ENCODE measurements around the gene RPF1. TPM values are rescaled to one million over a fixed set of nuclear protein-coding genes. Genes with fewer than 3 reads are reported as not detected.

RPF1 gene
- polyA plus RNA-seq, 1 experiment, result 17.1 TPM

- no peaks in the 10 kb centered on the region for H3K36me3 ChIP-seq (ENCODE audit: control insufficient read depth, insufficient read depth, low read length)
- no peaks in the 10 kb centered on the region for H3K27me3 ChIP-seq (ENCODE audit: control insufficient read depth, insufficient read depth, low read length)
- no peak for TF ChIP-seq CTCF (IDR thresholded peaks at IDR 0.05; ENCODE audit: insufficient read depth, low read depth, low read length)
- POLR2A ChIA-PET, result no interaction called here
- CTCF ChIA-PET, result no interaction called here
- H3K4me3 ChIP-seq (ENCODE audit: low read depth, low read length), result no peak overlapping the region
- no peak for DNase-seq (ENCODE audit: low read depth)
These were observed 28.2 kb upstream of the RPF1 start for GRCh38 chr1:84450910-84451309.

DNA sequence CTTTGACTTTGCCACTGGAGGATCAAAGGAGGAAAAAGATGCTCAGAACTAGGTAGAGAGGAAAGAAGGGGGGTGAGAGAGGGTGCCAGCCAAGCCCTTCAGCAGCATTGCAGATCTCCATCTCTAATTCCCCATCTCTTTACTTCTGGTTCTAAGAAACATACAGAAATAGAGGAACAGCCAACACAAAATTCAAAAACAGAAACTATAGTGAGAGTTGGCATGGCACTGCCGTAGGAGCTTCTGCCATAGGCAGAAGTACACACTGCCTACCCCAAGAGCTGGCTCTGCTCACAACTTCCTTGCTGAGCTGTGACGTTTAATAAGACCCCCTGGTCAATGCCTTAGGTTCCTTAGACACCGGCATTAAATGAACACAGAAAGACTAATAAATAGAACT lies 26.6 kb upstream of the RPF1 start:
- ChIA-PET CTCF (interaction anchor here (0.8 to 1.7 kb wide), 5 partner anchors 10 to 311 kb away, joined by 3 to 8 read pairs (median 3); no protein-coding TSS in a partner anchor), POLR2A (no interaction called here)
- H3K27me3 ChIP-seq (ENCODE audit: control insufficient read depth, insufficient read depth, low read length), result no peaks in the 10 kb centered on the region

DNA sequence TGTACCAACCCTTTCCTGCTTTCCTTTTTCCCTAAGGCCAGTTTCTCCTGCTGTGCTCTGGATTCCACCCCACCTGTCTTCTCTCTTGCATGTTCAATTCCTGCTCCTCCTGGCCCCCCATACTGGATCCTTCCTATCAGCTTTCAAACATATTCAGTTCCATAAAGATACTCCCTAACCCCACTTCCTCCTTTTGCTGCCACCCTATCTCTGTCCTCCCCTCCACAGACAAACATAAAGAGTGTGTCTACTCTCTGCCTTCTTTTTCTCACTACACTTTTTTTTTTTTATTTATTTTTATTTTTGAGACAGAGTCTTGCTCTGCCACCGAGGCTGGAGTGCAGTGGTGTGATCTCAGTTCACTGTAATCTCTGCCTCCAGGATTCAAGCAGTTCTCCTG lies 16.9 kb upstream of the RPF1 start:
- TF ChIP-seq CTCF (IDR thresholded peaks at IDR 0.05; ENCODE audit: insufficient read depth, low read depth, low read length), result no peak
- H3K4me3 ChIP-seq (ENCODE audit: low read depth, low read length), result no peak overlapping the region
- POLR2A ChIA-PET, result no interaction called here
- no peak for DNase-seq (ENCODE audit: low read depth)
- CTCF ChIA-PET, result interaction anchor here (1.3 kb wide), 1 partner anchor 8 kb away, joined by 3 read pairs; no protein-coding TSS in a partner anchor
- H3K36me3 ChIP-seq (ENCODE audit: control insufficient read depth, insufficient read depth, low read length), result no peaks in the 10 kb centered on the region
- H3K27me3 ChIP-seq (ENCODE audit: control insufficient read depth, insufficient read depth, low read length), result peaks cover 8% of the 10 kb centered on the region

More for the DNA sequence above, 26.6 kb upstream of the RPF1 start:
- DNase-seq (ENCODE audit: low read depth), result no peak
- H3K36me3 ChIP-seq (ENCODE audit: control insufficient read depth, insufficient read depth, low read length), result no peaks in the 10 kb centered on the region
- no peak overlapping the region for H3K4me3 ChIP-seq (ENCODE audit: low read depth, low read length)
- TF ChIP-seq CTCF (IDR thresholded peaks at IDR 0.05; ENCODE audit: insufficient read depth, low read depth, low read length), result no peak

DNA sequence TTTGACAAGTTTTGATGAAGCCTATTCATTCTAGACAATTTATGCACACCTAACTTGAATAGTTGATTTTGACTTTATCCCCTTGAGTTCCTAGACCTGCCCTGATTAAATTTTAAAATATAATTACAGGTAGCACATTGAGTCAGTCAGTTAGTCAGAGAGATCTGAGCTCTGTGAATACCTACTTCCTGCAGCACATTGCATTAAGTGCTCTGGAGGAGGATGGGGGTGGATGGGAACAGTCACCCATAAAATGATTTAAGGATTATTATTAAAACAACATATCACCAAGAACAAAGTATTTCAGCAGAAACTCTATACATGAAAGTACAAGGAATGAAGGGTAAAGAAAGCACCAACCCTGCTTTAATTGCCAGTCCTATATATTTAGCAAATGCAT lies 11.8 kb upstream of the RPF1 start:
- TF ChIP-seq CTCF (IDR thresholded peaks at IDR 0.05; ENCODE audit: insufficient read depth, low read depth, low read length), result no peak
- ChIA-PET CTCF (interaction anchor here (1.2 kb wide), 1 partner anchor 136 kb away, joined by 4 read pairs; no protein-coding TSS in a partner anchor), POLR2A (no interaction called here)
- H3K27me3 ChIP-seq (ENCODE audit: control insufficient read depth, insufficient read depth, low read length), result peaks cover 6% of the 10 kb centered on the region
- H3K36me3 ChIP-seq (ENCODE audit: control insufficient read depth, insufficient read depth, low read length), result no peaks in the 10 kb centered on the region
- no peak overlapping the region for H3K4me3 ChIP-seq (ENCODE audit: low read depth, low read length)
- no peak for DNase-seq (ENCODE audit: low read depth)

DNA sequence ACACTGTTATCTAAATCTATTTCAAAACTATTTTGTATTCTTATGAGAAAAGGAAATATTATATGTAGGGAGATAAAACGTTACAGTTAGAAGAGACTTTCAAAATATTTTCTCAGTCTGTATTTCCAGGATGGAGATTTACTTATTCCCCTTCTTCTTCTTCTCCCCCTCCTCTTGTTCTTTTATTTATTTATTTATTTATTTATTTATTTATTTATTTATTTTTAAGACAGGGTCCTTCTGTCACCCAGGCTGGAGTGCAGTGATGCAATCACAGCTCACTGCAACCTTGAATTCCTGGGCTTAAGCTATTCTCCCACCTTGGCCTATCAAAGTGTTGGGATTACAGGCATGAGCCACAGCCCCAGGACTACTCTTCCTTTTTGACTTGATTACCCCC lies 2.8 kb upstream of the RPF1 start:
- ChIA-PET CTCF (no interaction called here), POLR2A (no interaction called here)
- no peak for DNase-seq (ENCODE audit: low read depth)
- no peaks in the 10 kb centered on the region; the same call in 1 of the 2 replicates for H3K27me3 ChIP-seq (ENCODE audit: control insufficient read depth, insufficient read depth, low read length)
- no peak overlapping the region for H3K4me3 ChIP-seq (ENCODE audit: low read depth, low read length)
- H3K36me3 ChIP-seq (ENCODE audit: control insufficient read depth, insufficient read depth, low read length), result no peaks in the 10 kb centered on the region
- no peak for TF ChIP-seq CTCF (IDR thresholded peaks at IDR 0.05; ENCODE audit: insufficient read depth, low read depth, low read length)

Measured in BJ (cell line).